GM18868 (cell line): ENCODE data around the gene OR6A2.
"Not testable (repeated sequence)": the region's sequence is repeated elsewhere in the genome, so short reads cannot be mapped to it uniquely, and the experiment has no call there.

Experiments
- ATAC-seq: cut with Tn5 transposase; IDR thresholded peaks from one replicate; pipeline ENCODE4 v1.9.1; 2021; ENCODE audit warnings: mild to moderate bottlenecking, moderate library complexity; ENCODE audit not compliant: unreplicated experiment

Gene OR6A2

DNA sequence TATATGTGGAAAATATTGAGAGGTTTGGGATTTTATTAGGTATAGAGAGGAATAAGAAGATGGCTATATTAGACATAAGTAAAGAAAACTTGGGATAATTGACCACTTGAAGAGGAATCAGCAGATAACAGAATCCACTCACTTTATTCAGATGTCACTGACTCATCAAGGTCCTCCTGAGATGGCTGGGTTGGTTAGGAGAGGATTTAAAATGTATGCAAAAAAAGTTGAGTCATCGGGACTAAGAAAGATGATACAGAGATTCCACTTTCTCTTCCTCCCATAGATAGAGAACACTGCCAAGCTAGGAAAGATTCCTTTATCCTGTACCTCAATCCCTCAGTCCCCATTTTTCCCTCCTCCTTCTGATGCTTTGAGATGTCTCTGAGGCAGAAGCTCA, at the start of gene OR6A2:
Gene OR6A2, minus strand, starts transcription at position 288 of the 400 bp plus-strand sequence. CDS start 3,981 bp downstream, outside the sequence.
- no peak for ATAC-seq

DNA sequence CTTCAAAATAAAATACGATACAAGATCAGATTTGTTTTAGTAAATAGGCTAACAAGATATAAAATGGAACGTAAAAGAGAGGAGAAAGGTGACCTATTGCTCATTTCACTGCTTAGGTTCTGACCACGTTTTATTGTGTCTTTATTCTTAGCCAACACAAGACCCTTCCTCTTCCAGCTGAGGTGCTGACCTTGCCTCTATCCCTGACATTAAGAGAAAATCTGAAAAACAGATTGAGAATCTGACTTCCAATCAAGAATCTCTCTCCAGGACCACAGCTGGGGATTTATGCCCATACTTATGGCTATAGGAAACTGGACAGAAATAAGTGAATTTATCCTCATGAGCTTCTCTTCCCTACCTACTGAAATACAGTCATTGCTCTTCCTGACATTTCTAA, 45.9 kb upstream of the OR6A2 start, which contains the start of gene OR10A5:
Gene OR10A5, plus strand, starts transcription at position 301 of the 400 bp plus-strand sequence. Its CDS starts 0 bp downstream, at position 301.
- ATAC-seq, result no peak

DNA sequence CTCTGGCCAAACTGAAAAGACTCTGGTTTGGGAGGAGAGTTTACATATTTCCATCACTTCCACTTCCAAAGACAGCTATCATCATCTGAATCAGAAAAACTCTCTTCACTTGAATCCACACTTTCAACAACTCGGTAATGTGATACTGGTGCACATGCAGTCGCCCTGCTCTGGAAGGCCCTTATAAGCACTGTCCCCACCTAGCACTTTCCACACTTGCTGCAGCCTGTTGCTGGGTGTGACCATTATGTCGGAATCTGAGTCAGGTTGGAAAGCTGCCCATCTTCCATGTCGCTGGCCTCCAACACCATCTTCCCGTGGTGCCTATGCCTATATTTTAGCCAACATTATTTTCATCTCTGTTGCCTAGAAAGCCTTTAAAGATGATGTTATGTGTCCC, 44.9 kb upstream of the OR6A2 start:
- ATAC-seq, result no peak

DNA sequence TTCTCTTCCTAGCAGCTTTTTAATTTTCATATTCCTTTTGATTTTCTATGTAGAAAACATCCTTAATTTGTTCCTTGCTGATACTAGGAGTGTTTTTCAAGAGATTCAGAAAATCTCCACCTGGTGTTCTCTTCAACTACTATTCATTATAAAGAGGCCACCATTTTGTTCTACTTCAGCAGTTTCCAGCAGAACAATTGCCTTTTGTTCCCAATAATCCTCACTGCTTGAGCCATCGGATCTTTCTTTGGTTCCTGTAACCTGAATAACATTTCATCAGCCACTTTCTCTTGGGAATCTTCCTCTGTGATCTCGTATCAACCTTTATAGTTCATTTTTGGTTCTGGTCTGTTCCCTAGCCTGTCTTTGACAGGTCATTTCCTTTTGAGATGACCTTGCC, 44.2 kb upstream of the OR6A2 start:
- ATAC-seq, result no peak

DNA sequence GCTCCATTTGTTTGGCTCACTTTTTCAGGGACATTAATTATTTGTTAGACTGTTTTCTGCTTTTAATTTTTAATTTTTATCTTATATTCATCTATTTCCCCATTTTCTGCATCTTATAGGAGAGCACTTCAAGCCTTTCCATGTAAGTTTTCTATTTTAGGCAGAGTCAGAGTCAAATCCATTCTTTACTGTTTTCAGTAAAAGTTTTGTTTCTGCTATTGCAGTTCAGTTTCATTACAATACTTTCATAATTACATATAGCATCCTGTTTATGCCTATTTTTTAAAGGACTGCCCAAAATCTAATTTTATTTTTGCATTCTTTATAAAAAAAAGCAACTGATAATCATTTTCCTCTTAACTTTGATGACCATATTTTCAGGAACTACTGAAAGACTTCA, 42.2 kb upstream of the OR6A2 start:
- ATAC-seq, result peak; percentile 61

DNA sequence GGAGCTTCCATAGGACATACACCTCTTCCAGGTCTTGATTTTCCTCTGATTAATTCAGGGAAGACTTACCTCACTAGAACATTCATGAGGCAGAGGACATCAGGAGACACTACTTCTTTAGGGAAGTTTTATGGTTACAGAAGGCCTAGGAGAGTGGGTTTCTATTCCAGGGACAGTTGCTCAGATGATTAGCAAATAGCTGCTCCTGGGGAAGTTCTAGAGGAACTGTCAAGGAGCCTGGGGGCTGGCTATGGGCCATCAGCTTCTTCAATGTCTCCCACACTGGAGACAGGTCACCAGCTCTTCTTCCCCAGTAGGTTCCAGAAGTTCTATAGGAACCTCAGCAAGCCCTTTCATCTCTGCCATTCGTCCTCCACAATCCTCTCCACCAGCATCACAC, 34.5 kb upstream of the OR6A2 start:
- ATAC-seq, result no peak

DNA sequence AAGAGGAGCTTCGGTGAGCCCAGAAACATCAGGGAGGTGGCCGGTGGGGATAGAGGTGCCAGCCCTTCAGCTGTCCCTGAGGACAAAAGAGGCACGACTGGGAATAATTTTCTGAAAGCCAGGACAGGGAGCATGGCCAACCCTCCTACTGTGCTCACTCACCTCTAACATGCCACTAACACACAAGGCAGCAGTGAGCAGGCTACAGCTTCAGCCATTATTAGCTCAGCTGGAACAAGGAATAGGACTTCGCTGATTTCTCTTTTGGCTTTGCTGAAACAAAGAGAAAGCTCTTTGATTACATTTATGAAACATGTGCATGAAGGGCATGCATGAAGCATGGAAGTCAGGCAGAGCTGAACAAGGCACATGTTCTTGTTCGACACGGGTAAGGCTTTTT, 33.9 kb upstream of the OR6A2 start:
- no peak for ATAC-seq

DNA sequence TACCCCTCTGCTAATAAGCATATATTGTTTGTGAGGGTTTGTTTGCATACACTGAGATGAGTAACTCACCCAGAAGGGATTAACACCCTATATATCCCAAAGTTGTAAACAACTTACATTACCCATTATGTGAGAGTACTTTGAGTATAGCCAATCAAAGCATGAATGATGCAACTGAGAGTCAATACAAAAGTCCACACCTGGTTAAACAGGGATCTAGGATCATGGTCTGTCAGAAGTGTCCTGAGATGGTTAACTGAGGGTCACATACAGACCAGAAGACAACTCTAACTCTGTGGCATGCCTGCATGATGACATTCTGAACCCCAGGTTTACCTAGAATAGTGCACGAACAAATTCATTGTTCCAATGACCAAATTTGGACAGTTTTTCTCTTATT, 28.6 kb upstream of the OR6A2 start:
- ATAC-seq, result no peak

DNA sequence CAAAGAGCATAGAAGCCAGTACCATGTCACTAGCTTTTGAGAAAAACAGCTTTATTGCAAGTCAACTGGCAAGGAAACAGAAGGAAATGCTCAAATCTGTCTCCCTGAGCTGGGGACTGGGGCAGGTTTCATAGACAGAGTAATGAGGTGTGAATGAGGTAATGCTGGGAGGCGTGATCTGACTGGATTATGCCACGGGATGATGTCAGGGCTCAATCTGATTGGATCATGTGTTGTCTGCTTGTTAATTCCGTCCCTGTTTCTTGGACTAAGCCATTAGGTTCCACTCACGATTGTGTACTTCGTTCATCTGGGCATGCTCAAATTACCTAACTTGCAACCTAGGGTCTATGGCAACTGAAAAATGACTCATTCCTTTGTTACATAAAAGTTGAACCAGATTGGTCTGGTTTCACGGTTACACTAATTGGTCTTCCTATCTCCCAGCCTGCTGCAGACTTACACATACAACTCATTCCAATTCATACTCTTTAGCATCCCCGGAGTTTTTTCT, 25.8 kb upstream of the OR6A2 start:
- no peak for ATAC-seq

DNA sequence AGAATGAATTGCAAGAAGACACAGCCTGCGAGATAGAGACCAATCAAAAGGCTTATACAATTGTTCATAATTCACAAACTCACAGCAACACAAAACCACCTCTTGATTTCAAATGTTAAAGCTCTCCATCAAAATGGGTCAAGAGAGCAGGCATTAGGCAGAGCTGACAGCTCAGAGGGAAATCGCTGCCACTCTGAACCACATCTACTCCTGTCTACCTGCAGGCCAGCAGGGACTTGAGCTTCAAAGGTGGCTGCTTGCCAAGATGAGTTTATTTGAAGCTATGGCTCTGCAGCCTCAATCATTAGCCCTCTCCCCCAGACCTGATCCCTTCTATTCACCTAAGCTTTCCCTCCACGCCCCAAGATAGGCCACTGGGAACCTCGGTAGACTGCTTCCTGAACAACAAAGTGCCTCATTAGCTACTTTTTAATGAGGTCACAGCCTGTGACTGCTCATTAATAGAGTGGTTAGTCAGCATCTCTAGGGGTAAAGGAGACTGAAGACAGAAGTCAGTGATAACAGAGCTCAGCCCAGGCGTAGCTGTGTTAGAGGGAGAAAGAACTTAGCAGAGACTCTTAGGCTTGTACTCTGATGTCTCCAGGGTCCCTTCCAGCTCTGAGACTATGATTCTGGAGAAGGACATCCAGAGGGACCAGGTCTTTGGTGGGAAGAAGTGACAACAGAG, 24.8 kb upstream of the OR6A2 start:
- no peak for ATAC-seq

DNA sequence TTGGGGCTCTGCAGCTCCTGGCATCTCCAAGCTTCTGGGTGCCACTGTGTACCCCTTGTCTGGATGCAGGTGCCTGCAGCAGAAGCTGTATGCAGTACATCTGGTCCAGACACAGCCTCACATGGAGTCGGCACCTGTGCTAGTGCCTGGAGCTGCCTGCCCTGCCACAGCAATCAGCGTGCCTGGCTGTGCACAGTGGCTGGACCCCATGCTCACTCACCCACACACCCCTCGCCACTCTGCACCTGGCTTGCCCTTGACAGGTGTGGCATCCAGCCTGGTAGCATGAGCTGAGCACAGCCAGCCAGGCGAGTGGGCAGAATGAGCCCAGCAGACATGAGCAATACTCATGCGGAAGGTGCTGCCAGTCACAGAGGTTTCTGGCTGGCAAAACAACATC, 19.5 kb upstream of the OR6A2 start:
- ATAC-seq, result no peak

DNA sequence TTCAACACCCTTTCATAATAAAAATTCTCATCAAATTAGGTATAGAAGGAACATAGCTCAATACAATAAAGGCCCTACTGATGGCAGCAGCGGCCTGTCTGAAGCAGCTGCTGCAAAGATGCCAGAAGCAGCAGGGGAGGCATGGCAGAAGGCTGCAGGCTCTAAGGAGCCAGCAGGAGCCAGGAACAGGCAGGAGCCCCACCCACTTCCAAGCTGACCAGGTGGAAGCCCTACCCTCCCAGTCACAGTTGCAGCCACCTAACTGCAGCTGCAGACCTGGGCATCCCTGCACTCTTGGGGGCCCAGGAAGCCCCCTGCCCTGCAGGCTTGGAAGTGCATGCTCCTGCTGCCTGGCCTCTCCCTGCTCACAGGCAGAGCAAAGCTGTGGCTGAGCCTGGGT, 18.2 kb upstream of the OR6A2 start:
- no peak for ATAC-seq

DNA sequence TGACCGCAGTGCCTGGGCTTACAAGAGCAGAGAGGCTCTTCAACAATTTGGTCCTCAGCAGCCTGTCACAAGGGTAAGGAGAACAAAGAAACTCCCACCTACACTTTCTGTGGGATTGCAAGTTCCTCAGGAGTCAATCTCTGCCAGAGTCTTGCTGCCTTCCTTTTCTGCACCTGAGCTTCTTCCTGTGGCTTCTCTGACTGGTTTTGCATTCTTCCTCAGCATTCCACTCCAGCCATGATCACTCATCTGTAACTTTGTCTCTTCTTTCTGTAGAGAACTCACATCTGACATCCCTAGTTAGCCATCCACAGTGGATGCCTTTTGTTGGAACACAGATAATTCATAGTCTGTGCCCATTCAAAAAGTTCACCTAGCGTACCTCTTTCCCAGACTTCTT, 14.2 kb upstream of the OR6A2 start:
- no peak for ATAC-seq

DNA sequence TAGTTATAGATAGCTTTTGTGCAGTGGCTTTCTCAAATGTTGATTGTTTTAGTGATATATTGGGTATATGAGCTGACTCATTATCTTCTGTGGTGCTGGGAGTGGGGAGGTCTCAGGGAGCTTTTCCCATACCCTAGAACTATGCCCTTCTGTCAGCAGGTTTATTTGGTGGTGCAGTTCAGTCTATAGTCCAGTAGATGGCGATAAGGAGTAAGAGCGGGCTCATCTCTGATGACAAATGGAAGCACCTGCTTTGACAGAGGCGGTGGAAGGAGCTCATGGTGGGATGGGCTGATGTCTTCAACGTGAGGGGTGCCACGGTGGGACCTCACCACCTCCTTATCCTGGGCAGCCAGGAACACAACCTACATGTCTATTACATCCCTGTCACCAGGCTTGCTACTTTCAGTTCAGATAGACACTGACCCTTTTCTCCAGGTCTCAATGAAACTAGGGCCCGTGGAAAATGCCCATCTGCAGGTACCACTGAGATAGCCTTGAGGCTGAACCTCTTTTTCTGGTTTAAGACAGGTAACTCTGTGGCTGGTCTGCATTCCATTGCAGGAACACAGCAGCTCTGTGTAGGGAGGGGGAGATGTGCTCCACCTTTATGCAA, 13.0 kb upstream of the OR6A2 start:
- ATAC-seq, result peak; percentile 93

DNA sequence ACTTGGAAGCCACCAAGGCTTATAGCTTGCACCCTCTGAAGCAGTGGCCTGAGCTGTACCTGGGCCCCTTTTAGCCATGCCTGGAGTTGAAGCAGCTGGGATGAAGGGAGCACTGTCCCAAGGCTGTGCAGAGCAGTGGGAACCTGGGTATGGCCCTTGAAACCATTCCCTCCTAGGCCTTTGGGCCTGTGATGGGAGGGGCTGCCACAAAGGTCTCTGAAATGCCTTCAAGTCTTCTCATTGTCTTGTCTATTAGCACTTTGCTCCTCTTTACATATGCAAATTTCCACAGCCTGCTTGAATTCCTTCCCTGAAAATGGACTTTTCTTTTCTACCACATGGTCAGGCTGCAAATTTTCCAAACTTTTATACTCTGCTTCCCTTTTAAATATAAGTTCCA, 1.6 kb upstream of the OR6A2 start:
- not testable (repeated sequence) for ATAC-seq

DNA sequence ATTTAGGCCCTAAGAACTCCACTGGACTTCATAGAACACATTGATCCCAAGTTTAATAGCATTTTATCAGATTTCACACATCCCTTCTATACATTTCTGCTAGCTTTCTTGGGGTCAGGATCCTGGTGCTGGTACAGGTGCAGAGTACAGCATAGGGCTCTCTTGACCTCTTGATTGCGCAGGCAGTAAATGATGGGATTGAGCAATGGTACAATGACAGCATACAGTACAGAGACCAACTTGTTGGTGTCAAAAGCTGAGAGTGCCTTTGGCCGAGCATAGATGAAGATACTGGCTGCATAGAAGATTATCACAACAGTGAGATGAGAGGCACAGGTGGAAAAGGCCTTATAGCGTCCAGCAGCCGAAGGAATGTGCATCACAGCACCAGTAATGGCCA, 4.8 kb downstream of the OR6A2 start:
- ATAC-seq, result no peak

DNA sequence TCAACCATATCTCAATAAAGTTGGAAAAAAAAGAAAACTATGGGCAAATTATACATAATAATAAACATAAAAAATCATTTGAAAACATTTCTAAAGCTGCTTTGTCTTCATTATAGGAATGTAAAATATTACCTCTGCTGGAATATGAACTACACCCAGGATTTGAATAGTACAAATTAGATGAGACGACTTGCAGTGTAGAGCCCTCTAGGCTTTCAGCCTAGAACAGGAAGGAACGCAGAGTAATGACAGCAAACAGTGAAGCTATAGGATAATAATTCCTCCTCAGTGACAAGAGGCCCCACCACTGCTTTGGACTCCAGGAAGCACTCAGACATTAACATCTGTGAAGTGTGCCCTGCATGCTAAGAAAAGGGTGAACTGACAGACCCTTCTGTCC, 8.9 kb downstream of the OR6A2 start:
- ATAC-seq, result no peak

DNA sequence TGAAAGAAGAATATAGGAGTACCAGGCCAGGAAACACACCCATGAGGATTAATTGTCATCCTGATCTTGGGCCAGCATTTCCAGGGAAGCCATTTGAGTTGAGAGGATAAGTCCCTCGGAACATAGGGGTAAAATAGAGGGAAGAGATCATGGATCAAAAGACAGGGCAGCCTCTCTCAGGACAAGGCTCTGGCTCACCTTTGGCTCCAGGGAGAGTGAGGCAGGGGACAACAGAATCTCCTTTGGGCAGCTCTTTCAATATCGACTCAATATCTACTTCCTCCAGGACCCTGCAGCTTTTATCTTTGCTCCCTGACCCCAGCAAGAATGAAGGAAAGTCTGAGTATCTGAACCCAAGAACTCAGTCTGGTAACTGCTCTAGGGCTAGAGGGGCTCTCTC, 16.8 kb downstream of the OR6A2 start, which contains the start of gene OR2AG1:
Gene OR2AG1, plus strand, starts transcription at position 301 of the 400 bp plus-strand sequence. CDS start 2,018 bp downstream, outside the sequence.
- ATAC-seq, result no peak

DNA sequence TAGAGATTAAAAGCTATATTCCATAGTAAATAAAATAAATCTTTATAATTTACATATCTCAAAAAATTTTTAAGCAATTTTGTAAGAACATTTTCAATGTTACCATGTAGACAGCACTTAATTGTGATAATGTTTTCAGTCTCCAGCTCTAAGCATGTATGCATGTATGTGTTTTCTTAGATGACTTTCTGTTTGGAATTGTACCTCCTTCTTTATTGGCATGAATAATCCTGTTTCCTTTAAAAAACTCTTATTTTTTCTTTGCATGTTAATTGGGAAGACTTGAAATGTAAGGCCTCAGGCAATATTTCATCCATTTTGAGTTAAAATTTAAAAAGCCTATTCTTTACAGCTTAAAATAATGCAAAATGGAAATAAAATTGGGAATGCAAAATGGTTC, 18.7 kb downstream of the OR6A2 start:
- no peak for ATAC-seq

DNA sequence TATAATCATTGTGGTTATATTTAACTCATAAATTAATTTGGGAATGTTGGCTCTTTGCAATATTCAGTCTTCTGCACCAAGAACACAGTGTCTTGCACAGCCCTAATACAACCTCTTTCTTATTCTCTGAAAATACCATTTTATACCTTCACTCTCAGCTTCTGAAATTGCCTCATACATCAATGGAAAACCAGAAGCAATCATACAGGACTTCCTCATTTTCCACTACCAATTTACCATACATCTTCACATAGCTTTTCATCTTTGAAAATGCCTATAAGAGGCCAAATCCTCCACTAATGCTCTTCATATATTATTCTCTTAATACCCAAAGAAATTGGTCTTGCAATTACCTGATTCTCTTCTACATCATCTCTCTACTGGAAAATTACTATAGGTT, 21.0 kb downstream of the OR6A2 start:
- ATAC-seq, result no peak

DNA sequence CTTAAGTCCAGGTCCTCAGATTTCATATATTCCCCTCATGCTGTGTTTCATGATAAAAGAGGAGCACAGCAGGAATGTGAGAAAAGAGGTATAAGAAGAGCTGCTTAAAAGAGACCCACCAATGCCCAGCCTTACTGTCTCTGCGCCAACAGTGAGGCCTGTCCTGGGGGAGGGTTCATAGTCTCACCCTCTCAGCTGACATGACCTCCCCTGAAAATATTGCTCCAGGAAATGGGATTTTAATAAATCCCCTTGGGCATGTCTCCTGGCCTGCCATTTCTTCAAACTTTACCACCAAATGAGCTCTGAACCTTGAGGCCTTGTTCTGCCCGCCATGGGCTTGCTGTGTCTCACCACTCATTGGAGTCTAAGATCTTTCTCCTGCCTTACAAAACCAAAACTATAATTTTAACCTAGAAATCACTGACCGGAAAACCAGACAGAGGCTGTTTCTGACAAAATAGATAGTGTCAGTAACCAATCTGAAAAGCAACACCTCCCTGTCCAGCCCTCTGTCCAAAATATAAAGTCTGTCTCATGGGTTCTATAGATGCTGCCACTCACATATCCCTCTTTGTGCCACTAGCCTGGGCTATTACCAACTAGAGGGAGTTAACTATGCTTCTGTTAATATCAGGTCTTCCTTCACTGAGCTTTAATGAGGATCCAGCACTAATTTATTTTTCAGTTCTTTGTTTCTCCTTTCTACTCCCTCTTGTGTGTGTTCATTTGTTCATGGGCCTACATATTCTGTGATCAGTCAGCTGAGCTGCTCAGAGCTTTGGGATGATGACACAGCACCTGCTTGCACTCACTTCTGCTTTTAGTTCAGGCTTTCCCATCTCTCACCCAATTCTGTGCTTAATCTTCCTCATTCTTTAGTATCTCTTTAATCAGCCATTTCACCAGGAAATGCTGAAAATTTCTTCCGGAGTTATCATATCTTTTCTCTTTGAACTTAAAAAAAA, 27.3 kb downstream of the OR6A2 start, which contains the start of gene OR2AG2:
Gene OR2AG2, minus strand, starts transcription at position 51 of the 968 bp plus-strand sequence. CDS start 3,019 bp downstream, outside the sequence.
- ATAC-seq, result peak; percentile 96
